ENCODE data around the gene TMEM89. TPM values are rescaled to one million over a fixed set of nuclear protein-coding genes. Genes with fewer than 3 reads are reported as not detected.
A peak's percentile ranks its signal among the peaks of the same experiment; 100 is the strongest.

The TMEM89 gene
- total and polyA plus RNA-seq, 4 experiments from 2014 or later, result not detected

GRCh38 chr3:48661501-48662144 is 40.1 kb upstream of the TMEM89 start:
- peaks cover 1 to 10% of the 10 kb centered on the region in 2 donors for H3K27me3 Mint-ChIP-seq
- intact Hi-C loops (cut with micrococcal nuclease), result no loop called here
- peak; percentile 65 to 78 (median 70) for DNase-seq
- Histone ChIP-seq H3K27ac (ENCODE audit: low read depth, low read length) (no peak overlapping the region), H3K36me3 (ENCODE audit: insufficient read depth, low read length) (no peaks in the 10 kb centered on the region), H3K4me3 (ENCODE audit: low read length in 2 of 2) (peak overlapping the region in 1 of 2 donors; percentile 17), H3K27me3 (ENCODE audit: insufficient read depth, low read length) (peaks cover 6% of the 10 kb centered on the region), H3K9me3 (ENCODE audit: control insufficient read depth in 1 of 2, low read length in 2 of 2) (no peaks in the 10 kb centered on the region), H3K4me1 (ENCODE audit: insufficient read depth, low read length) (peaks cover 35% of the 10 kb centered on the region)
- ChIA-PET POLR2A (ENCODE audit: partially characterized antibody) (interaction anchor here (1.0 to 3.4 kb wide), 6 partner anchors 12 to 433 kb away, joined by 3 to 12 read pairs (median 4); partner anchors contain the start of genes IP6K2, NCKIPSD, NME6 and QRICH1), CTCF (ENCODE audit: partially characterized antibody) (no interaction called here)
- H3K36me3 Mint-ChIP-seq, result no peaks in the 10 kb centered on the region
- H3K27ac Mint-ChIP-seq, result peak overlapping the region in 3 of 7 donors; percentile 61 to 75 (median 62)
- H3K9me3 Mint-ChIP-seq, result peaks cover 0 to 10% (median 0%) of the 10 kb centered on the region in 8 donors
- H3K4me1 Mint-ChIP-seq, result peaks cover 9 to 45% (median 18%) of the 10 kb centered on the region in 4 donors
- peak overlapping the region; percentile 27 to 70 (median 60) for H3K4me3 Mint-ChIP-seq

GRCh38 chr3:48660800-48661400 is 39.3 kb upstream of the TMEM89 start:
- ChIA-PET POLR2A (ENCODE audit: partially characterized antibody) (interaction anchor here (1.0 to 3.4 kb wide), 6 partner anchors 13 to 433 kb away, joined by 3 to 12 read pairs (median 4); partner anchors contain the start of genes IP6K2, NCKIPSD, NME6 and QRICH1), CTCF (ENCODE audit: partially characterized antibody) (no interaction called here)
- H3K4me3 Mint-ChIP-seq, result no peak overlapping the region
- Histone ChIP-seq H3K4me3 (ENCODE audit: low read length in 2 of 2) (no peak overlapping the region), H3K27ac (ENCODE audit: low read depth, low read length) (no peak overlapping the region), H3K9me3 (ENCODE audit: control insufficient read depth in 1 of 2, low read length in 2 of 2) (no peaks in the 10 kb centered on the region), H3K36me3 (ENCODE audit: insufficient read depth, low read length) (no peaks in the 10 kb centered on the region), H3K4me1 (ENCODE audit: insufficient read depth, low read length) (peaks cover 37% of the 10 kb centered on the region), H3K27me3 (ENCODE audit: insufficient read depth, low read length) (peaks cover 6% of the 10 kb centered on the region)
- peak overlapping the region in 1 of 7 donors; percentile 61 for H3K27ac Mint-ChIP-seq
- no peak for DNase-seq
- H3K27me3 Mint-ChIP-seq, result peaks cover 1 to 10% of the 10 kb centered on the region in 2 donors
- no peaks in the 10 kb centered on the region for H3K36me3 Mint-ChIP-seq
- intact Hi-C loops (cut with micrococcal nuclease), result no loop called here
- H3K9me3 Mint-ChIP-seq, result peaks cover 0 to 10% (median 0%) of the 10 kb centered on the region in 8 donors
- H3K4me1 Mint-ChIP-seq, result peaks cover 9 to 47% (median 19%) of the 10 kb centered on the region in 4 donors

- H3K36me3 Mint-ChIP-seq, result peaks cover 0 to 1% of the 10 kb centered on the region in 2 donors
- peaks cover 5 to 37% (median 12%) of the 10 kb centered on the region in 4 donors for H3K4me1 Mint-ChIP-seq
- Histone ChIP-seq H3K4me3 (ENCODE audit: low read length in 2 of 2) (peak overlapping the region; percentile 29 to 59), H3K27ac (ENCODE audit: low read depth, low read length) (peak overlapping the region; percentile 38), H3K9me3 (ENCODE audit: control insufficient read depth in 1 of 2, low read length in 2 of 2) (no peaks in the 10 kb centered on the region), H3K27me3 (ENCODE audit: insufficient read depth, low read length) (no peaks in the 10 kb centered on the region), H3K36me3 (ENCODE audit: insufficient read depth, low read length) (no peaks in the 10 kb centered on the region), H3K4me1 (ENCODE audit: insufficient read depth, low read length) (peaks cover 25% of the 10 kb centered on the region)
- peaks cover 0 to 10% (median 0%) of the 10 kb centered on the region in 8 donors for H3K9me3 Mint-ChIP-seq
- intact Hi-C loops (cut with micrococcal nuclease), result loop anchor here (1.0 kb wide), 4 partner anchors 22 to 99 kb away; partner anchors contain the start of genes NCKIPSD, SLC26A6 and UQCRC1
- POLR2A ChIA-PET (ENCODE audit: partially characterized antibody), result interaction anchor here (0.6 to 2.4 kb wide), 3 partner anchors 22 to 130 kb away, joined by 3 to 14 read pairs (median 4); partner anchors contain the start of genes SLC26A6 and UQCRC1
- DNase-seq, result peak in 4 of 5 donors; percentile 23 to 49 (median 28)
- H3K27ac Mint-ChIP-seq, result peak overlapping the region in 6 of 7 donors; percentile 62 to 88 (median 74)
- CTCF ChIA-PET (ENCODE audit: partially characterized antibody), result interaction anchor here (0.6 to 1.8 kb wide), 8 partner anchors 21 to 462 kb away, joined by 3 to 7 read pairs (median 4); partner anchors contain the start of gene SLC26A6
- H3K4me3 Mint-ChIP-seq, result peak overlapping the region; percentile 65 to 85 (median 72)
- H3K27me3 Mint-ChIP-seq, result peaks cover 0 to 3% of the 10 kb centered on the region in 2 donors
Observed at GRCh38 chr3:48656841-48657281, 35.3 kb upstream of the TMEM89 start.

GRCh38 chr3:48656061-48656840 is 34.7 kb upstream of the TMEM89 start:
- H3K4me3 ChIP-seq (ENCODE audit: low read length in 2 of 2), result peak overlapping the region; percentile 29 to 59
- peak overlapping the region; percentile 38 for H3K27ac ChIP-seq (ENCODE audit: low read depth, low read length)
- Mint-ChIP-seq H3K9me3 (peaks cover 0 to 10% (median 0%) of the 10 kb centered on the region in 8 donors), H3K36me3 (peaks cover 0 to 1% of the 10 kb centered on the region in 2 donors), H3K4me1 (peaks cover 5 to 31% (median 10%) of the 10 kb centered on the region in 4 donors), H3K4me3 (peak overlapping the region; percentile 80 to 88 (median 84)), H3K27ac (peak overlapping the region; percentile 82 to 93 (median 88)), H3K27me3 (peaks cover 0 to 3% of the 10 kb centered on the region in 2 donors)
- no peaks in the 10 kb centered on the region for H3K9me3 ChIP-seq (ENCODE audit: control insufficient read depth in 1 of 2, low read length in 2 of 2)
- intact Hi-C loops (cut with micrococcal nuclease), result loop anchor here (1.0 kb wide), 4 partner anchors 21 to 98 kb away; partner anchors contain the start of genes NCKIPSD, SLC26A6 and UQCRC1
- H3K4me1 ChIP-seq (ENCODE audit: insufficient read depth, low read length), result peaks cover 19% of the 10 kb centered on the region
- ChIA-PET POLR2A (ENCODE audit: partially characterized antibody) (interaction anchor here (0.6 to 2.4 kb wide), 3 partner anchors 21 to 129 kb away, joined by 3 to 14 read pairs (median 4); partner anchors contain the start of genes SLC26A6 and UQCRC1), CTCF (ENCODE audit: partially characterized antibody) (interaction anchor here (0.6 to 1.8 kb wide), 8 partner anchors 21 to 462 kb away, joined by 3 to 7 read pairs (median 4); partner anchors contain the start of gene SLC26A6)
- no peaks in the 10 kb centered on the region for H3K36me3 ChIP-seq (ENCODE audit: insufficient read depth, low read length)
- no peaks in the 10 kb centered on the region for H3K27me3 ChIP-seq (ENCODE audit: insufficient read depth, low read length)
- DNase-seq, result peak; percentile 86 to 91 (median 88)

- peaks cover 0 to 3% of the 10 kb centered on the region in 2 donors for H3K27me3 Mint-ChIP-seq
- peaks cover 0 to 1% of the 10 kb centered on the region in 2 donors for H3K36me3 Mint-ChIP-seq
- H3K4me1 Mint-ChIP-seq, result peaks cover 5 to 28% (median 10%) of the 10 kb centered on the region in 4 donors
- H3K4me1 ChIP-seq (ENCODE audit: insufficient read depth, low read length), result peaks cover 18% of the 10 kb centered on the region
- intact Hi-C loops (cut with micrococcal nuclease), result loop anchor here (1.0 kb wide), 4 partner anchors 20 to 97 kb away; partner anchors contain the start of genes NCKIPSD, SLC26A6 and UQCRC1
- H3K9me3 ChIP-seq (ENCODE audit: control insufficient read depth in 1 of 2, low read length in 2 of 2), result no peaks in the 10 kb centered on the region
- peak overlapping the region; percentile 82 to 93 (median 88) for H3K27ac Mint-ChIP-seq
- POLR2A ChIA-PET (ENCODE audit: partially characterized antibody), result interaction anchor here (2.4 kb wide), 1 partner anchor 21 kb away, joined by 14 read pairs; the partner anchor contains the start of gene SLC26A6
- peak overlapping the region; percentile 76 to 88 (median 84) for H3K4me3 Mint-ChIP-seq
- H3K27me3 ChIP-seq (ENCODE audit: insufficient read depth, low read length), result no peaks in the 10 kb centered on the region
- CTCF ChIA-PET (ENCODE audit: partially characterized antibody), result interaction anchor here (1.7 to 1.8 kb wide), 2 partner anchors 20 to 21 kb away, joined by 4 to 5 read pairs; partner anchors contain the start of gene SLC26A6
- DNase-seq, result peak; percentile 45 to 85 (median 55)
- H3K27ac ChIP-seq (ENCODE audit: low read depth, low read length), result peak overlapping the region; percentile 38
- peak overlapping the region in 1 of 2 donors; percentile 59 for H3K4me3 ChIP-seq (ENCODE audit: low read length in 2 of 2)
- H3K36me3 ChIP-seq (ENCODE audit: insufficient read depth, low read length), result no peaks in the 10 kb centered on the region
- peaks cover 0 to 7% (median 0%) of the 10 kb centered on the region in 8 donors for H3K9me3 Mint-ChIP-seq
Observed at GRCh38 chr3:48655606-48656005, 34.0 kb upstream of the TMEM89 start.

GRCh38 chr3:48655063-48655462 is 33.5 kb upstream of the TMEM89 start:
- Mint-ChIP-seq H3K9me3 (peaks cover 0 to 4% (median 0%) of the 10 kb centered on the region in 8 donors), H3K27me3 (peaks cover 0 to 3% of the 10 kb centered on the region in 2 donors), H3K4me1 (peaks cover 5 to 28% (median 10%) of the 10 kb centered on the region in 4 donors), H3K4me3 (peak overlapping the region; percentile 63 to 88 (median 79)), H3K36me3 (peaks cover 0 to 1% of the 10 kb centered on the region in 2 donors), H3K27ac (peak overlapping the region; percentile 75 to 84 (median 79))
- no peak for DNase-seq
- no peaks in the 10 kb centered on the region for H3K36me3 ChIP-seq (ENCODE audit: insufficient read depth, low read length)
- intact Hi-C loops (cut with micrococcal nuclease), result no loop called here
- no peaks in the 10 kb centered on the region for H3K27me3 ChIP-seq (ENCODE audit: insufficient read depth, low read length)
- ChIA-PET POLR2A (ENCODE audit: partially characterized antibody) (interaction anchor here (0.9 kb wide), 1 partner anchor 46 kb away, joined by 3 read pairs; the partner anchor contains the start of gene UQCRC1), CTCF (ENCODE audit: partially characterized antibody) (interaction anchor here (1.8 to 2.3 kb wide), 2 partner anchors 20 kb away, joined by 4 to 6 read pairs; partner anchors contain the start of gene SLC26A6)
- H3K4me3 ChIP-seq (ENCODE audit: low read length in 2 of 2), result peak overlapping the region in 1 of 2 donors; percentile 59
- peak overlapping the region; percentile 38 for H3K27ac ChIP-seq (ENCODE audit: low read depth, low read length)
- H3K9me3 ChIP-seq (ENCODE audit: control insufficient read depth in 1 of 2, low read length in 2 of 2), result no peaks in the 10 kb centered on the region
- H3K4me1 ChIP-seq (ENCODE audit: insufficient read depth, low read length), result peaks cover 18% of the 10 kb centered on the region
